NCI-H69 (cell line): ENCODE results near the gene RNF144B.

Experiments used
- DNase-seq: peaks from one replicate; lab custom pipeline; 2025; lab: John Stamatoyannopoulos, UW

Gene RNF144B

DNA sequence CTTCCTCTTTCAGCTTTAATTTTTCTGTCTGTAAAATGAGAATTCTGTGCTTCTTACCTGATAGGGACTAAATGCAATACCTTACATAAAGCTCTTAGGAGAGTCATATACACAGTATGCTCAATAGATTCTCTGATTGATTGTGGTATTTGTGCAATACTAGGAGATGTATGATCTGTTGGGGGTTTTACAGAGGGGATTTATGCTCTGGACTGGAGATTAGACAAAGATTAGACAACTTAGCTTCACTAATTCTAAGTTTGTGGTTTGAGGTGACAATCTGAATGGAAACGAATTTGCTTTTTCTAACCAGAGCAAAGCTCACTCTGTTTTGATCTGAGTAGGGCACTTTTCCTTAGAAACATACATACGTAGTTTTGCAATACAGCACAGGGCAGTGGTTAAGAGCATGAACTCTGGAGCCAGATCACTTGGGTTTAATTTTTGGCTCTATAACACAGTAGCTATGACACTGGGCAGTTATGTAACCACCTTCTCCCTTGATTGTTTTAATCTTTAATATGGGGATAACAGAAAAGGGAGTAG lies 126.2 kb downstream of the RNF144B start:
- no peak for DNase-seq

DNA sequence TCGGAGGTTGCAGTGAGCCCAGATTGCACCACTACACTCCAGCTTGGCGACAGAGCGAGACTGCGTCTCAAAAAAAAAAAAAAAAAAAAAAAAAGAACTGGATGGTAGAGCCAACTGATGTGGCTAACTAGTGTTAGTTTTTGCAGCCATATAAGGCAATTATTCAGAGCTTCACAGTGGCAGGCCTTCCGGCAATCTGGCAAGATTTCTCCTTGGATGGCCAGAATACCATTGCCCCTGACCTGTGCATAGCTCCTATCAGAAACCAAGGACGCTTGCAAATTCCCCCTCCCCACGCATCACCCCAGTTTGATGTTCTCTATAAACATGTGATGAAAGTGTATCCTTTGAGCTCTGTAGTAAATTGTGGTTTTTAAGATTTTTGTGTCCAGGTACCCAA lies 127.0 kb downstream of the RNF144B start:
- DNase-seq = no peak

DNA sequence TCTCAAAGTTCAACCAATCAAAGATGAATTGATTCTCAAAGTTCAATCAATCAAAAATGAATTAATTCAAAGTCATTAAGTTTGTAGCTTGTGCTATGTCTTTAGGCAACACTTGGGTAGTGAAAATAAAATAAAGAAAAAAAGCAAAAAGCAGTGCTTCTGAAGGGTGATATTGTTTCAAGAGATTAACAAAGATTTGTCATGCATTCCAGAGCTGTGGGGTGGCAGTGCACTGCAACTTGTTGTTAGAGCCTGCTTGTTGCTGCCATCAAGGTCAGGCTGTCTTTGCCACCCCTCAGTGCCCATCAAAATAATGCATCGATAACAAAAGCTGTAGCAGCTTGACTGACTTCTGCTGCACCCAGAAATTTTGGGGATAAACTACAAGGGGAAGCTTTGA lies 128.6 kb downstream of the RNF144B start:
- DNase-seq = no peak
